Bone marrow (tissue), 2 donors: ENCODE results near the gene ATG9A.
"Not testable (repeated sequence)": the region's sequence is repeated elsewhere in the genome, so short reads cannot be mapped to it uniquely, and the experiment has no call there.

Source experiments
- DNase-seq, 2 donors: peaks; one replicate each; lab custom pipeline; 2025; lab: John Stamatoyannopoulos, UW

ATG9A gene, protein sequence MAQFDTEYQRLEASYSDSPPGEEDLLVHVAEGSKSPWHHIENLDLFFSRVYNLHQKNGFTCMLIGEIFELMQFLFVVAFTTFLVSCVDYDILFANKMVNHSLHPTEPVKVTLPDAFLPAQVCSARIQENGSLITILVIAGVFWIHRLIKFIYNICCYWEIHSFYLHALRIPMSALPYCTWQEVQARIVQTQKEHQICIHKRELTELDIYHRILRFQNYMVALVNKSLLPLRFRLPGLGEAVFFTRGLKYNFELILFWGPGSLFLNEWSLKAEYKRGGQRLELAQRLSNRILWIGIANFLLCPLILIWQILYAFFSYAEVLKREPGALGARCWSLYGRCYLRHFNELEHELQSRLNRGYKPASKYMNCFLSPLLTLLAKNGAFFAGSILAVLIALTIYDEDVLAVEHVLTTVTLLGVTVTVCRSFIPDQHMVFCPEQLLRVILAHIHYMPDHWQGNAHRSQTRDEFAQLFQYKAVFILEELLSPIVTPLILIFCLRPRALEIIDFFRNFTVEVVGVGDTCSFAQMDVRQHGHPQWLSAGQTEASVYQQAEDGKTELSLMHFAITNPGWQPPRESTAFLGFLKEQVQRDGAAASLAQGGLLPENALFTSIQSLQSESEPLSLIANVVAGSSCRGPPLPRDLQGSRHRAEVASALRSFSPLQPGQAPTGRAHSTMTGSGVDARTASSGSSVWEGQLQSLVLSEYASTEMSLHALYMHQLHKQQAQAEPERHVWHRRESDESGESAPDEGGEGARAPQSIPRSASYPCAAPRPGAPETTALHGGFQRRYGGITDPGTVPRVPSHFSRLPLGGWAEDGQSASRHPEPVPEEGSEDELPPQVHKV

DNA sequence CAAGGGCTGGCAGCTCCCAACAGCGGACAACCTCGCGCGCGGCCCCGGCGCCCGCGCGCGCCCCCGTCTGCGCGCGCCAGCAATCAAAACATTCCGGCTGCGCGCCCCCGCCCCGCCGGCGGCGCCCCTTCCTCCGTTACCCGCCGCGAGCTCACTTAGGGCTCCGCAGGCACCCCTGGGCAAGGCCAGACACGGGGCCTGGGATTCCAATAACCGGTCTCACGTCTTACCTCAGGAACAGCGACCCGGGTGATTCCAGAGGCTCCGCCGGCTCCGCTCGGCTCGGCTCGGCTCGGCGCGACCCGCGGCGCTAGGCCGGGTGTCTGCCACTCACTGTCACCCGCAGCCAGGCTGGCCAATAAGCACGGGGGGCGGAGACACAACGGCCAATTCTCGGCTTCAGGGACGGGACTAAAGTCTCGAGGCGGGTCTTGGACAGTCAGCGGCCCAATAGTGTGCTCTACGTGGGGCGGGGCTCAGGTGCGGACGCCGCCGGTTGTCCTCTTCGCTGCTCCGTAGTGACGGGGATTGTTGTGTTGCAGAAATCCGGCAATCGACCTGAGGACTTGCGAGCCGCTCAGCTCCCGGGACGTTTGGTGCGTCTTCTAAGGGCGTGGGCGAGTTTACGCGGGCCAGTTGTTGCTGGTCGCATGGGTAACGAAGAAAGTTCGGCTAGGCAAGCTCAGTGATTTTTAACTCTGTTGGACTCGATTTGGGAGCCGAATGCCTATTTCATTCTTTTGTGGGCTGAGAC is at the start of gene ATG9A, which contains the start of gene ANKZF1:
Gene ATG9A, minus strand, starts transcription at position 332 of the 754 bp plus-strand sequence. CDS start 1,612 bp downstream, outside the sequence.
Gene ANKZF1, plus strand, starts transcription at position 502 of the 754 bp plus-strand sequence. CDS start 452 bp downstream, outside the sequence.
- peak; percentile 82 to 98 for DNase-seq

DNA sequence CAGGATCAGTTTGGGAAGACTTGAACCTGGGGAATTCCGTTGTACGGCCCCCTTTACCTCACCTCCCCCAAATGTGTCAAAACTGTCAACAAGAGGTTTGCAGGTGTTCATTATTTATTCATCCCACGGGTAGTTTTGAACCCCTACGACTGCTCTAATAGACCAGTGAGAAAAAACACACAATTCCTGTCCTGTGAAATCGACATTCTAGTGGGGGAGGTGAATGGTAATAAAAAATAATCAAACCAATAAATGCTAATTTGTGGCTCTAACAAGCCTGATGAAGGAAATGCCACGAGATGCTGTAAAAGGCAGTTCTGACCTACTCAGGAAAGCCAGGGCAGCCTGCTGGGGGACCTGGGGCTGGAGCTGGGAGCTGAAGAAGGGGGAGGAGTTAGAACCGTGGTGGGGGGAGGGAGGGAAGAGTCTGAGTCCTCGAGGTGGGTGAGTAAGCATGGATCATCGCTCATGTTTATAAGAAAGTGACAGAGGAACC is 49.3 kb upstream of the ATG9A start:
- no peak for DNase-seq

DNA sequence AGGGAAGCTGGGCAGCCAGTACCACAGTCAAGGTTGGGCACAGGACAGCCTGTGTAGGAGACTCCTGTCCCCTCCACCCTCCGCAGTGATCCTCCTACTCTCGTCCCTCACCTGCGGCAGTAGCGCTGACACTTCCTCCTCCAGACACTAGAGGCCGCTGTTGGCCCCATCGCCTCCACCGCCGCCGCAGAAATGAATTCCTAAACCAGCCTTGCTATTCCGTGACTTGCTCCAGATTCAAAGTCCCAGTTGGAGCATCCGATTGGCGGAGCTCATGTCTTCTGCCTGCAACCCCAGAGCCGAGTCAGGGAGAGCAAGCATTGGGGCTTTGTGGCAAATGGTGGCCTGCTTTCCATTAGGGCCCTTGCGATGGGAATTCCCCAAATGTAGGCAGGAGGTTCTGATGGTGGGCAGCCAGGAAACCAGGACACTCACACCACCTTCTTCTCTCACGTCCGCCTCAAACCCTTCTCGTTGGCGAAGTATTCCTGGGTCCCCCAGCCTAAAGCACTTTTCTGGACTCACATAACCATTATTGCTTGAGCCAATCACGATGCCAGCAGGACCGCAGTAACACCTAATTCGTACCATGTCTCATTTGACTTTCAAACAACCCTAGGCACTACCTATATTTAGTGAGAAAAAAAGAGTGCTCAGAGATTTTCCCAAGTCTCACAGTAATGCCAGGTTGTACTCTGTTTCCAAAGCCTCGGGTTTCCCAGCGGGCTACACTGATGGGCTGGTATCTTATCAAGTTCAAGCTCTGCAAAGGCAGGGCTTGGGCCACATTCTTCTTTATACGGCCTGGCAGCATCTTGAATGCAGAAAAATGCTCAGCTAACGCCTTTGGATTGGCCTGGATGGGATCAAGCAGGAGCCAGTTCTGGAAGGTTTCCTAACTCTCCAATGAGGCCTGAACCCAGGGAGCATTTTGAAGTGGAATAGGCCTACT is 48.5 kb upstream of the ATG9A start:
- peak; percentile 37 to 65 for DNase-seq

GRCh38 chr2:219274361-219274921 is 45.0 kb upstream of the ATG9A start:
- DNase-seq, result no peak

- no peak for DNase-seq
These were observed 44.5 kb upstream of the ATG9A start for GRCh38 chr2:219273937-219274336.

DNA sequence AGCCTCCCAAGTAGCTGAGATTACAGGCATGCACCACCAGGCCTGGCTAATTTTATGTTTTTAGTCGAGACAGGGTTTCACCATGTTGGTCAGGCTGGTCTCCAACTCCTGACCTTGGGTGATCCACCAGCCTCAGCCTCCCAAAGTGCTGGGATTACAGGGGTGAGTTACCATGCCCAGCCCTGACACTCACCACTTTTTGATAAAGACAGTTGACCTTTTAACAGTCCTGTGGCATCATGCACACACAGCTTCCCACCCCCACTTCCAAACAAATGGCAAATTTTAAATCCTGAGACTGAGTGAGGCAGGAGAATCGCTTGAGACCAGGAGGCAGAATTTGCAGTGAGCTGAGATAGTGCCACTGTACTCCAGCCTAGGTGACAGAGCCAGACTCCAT is 43.6 kb upstream of the ATG9A start:
- DNase-seq, result no peak

DNA sequence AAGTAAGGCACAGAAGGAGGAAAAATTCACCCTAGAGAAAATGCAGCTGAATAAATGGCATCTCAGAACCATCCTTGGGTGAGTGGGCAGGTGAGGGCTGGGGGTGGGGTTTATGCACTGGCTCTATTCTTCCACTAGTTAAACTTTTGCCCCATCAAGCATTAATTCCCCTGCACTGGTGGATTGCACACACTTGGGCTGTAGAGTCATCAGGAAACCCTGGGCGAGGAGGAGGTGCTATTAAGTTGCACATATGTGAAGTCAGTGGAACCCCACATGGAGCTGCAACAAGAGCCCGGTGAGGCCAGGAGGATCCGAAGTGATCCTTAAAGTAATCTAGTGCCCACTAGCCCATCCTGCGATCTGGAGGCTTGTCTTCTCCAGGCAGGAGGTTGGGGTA is 42.9 kb upstream of the ATG9A start:
- no peak for DNase-seq

GRCh38 chr2:219271021-219271420 is 41.6 kb upstream of the ATG9A start:
- DNase-seq, result no peak

GRCh38 chr2:219270055-219270372 is 40.6 kb upstream of the ATG9A start:
- DNase-seq, result no peak

GRCh38 chr2:219269362-219270054 is 40.1 kb upstream of the ATG9A start:
- no peak for DNase-seq

DNA sequence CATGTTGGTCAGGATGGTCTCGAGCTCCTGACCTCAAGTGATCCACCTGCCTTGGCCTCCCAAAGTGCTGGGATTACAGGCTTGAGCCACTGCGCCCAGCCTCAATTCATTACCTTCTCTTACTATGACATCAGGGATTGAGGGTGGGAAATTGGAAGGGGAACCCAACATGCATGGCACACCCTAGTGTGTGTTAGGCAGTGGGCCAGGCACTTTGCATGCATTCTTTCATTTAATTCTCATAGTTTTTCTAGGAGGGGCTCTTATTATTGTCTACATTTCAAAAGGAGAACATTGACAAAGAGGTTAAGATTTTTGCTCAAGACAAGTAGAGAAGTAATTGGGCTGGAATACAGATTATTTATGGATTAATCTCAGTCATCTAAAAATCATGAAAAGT is 38.9 kb upstream of the ATG9A start:
- DNase-seq, result no peak

DNA sequence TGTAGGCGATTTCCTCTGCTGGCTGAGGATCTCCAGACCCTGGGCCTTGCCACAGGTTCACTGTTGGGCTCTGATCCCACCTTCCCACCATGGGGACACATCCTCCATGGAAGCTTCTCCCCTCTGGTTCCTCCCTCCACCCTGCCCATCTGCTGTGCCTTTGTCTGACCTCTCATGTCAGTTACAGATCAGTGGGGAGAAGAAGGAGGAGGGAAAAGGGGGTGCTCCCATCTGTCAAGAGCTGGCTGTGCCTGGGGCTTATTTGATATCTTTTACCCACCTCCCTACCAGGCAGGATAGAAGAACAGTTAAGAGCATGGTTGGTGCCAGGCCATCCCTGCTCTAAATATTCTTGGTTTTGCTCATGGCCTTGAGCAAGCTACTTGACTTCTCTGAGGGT is 37.5 kb upstream of the ATG9A start:
- DNase-seq, result no peak

GRCh38 chr2:219266232-219266631 is 36.8 kb upstream of the ATG9A start:
- no peak for DNase-seq

- peak in 1 of 2 donors; percentile 22 for DNase-seq
These were observed 31.8 kb upstream of the ATG9A start for GRCh38 chr2:219261024-219261855.

GRCh38 chr2:219258942-219259341 is 29.5 kb upstream of the ATG9A start:
- DNase-seq, result not testable (repeated sequence)

DNA sequence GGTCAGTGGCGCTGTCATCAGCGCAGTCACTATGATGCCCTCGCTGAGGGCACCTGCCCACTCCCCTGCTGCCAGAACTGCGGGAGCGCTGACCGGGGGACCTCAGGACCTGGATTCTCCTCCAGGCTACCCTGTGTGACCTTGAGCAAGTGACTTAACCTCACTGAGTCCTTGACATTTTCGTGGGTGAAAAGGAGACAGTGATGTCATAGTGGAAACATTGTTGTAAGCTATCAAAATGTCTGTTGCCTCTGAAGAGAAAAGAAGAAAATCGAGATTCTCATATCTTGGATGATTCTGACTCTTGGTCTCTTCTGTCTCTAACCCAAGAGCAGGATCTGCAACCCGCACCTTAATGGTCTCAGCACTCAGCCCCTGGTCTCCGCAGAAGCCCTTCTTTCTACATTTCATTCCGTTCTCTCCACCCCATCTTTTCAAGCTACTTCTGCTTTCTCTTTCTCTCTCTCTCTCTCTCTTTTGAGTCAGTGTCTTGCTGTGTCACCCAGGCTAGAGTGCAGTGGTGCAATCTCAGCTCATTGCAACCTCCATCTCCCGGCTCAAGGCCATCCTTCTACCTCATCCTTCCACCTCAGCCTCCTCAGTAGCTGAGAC is 25.3 kb upstream of the ATG9A start:
- DNase-seq, result peak; percentile 70 to 80

- peak; percentile 31 to 70 for DNase-seq
These were observed 24.5 kb upstream of the ATG9A start, which contains the start of gene TUBA4A for GRCh38 chr2:219253753-219254589. Gene TUBA4A (minus strand): TSS chr2:219253918. CDS start chr2:219253858, 60 bp downstream.
